Measurements from ENCODE around the gene RHOH.

DNA sequence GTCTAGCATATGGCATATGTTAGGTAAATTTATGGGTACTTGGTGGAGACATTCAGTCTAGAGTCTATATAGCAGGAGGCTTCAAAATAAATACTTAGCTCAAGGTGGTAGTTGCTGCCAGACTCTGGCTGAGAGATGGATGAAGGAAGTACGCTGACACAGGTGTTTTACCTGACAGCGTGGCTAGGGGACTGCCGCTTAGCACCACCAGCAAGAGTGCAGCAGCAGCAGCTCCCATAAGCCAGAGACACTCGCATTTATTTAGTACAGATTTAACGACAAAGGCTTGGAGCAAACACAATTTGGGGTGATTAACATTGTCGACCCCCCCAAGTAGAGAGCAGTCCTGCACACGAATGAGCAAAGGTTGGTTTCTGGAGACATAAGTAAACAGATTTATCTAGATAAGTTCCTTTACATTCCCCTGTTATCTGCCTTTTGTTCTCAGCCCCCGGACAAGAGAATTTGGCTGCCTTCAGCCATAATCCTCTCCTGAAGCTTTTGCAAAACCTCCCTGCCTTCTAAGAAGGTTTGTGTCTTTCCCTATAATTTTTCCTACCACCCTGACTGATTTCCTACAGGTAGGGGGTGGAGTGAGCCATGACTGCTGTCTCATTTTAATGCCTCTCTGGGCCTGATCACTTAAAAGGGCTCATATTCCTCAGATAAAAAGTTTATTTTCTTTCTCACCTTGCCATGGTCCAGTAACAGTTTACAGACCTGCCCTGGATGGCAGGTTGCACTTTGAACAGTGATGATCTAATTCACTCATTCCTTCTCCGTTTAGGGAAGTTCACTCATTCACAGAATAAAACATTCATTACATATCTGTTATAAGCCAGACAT, 64.6 kb downstream of the RHOH start:
- TF ChIP-seq POLR2A (IDR thresholded peaks at IDR 0.05), result no peak
- TF ChIP-seq, protein P1, sequence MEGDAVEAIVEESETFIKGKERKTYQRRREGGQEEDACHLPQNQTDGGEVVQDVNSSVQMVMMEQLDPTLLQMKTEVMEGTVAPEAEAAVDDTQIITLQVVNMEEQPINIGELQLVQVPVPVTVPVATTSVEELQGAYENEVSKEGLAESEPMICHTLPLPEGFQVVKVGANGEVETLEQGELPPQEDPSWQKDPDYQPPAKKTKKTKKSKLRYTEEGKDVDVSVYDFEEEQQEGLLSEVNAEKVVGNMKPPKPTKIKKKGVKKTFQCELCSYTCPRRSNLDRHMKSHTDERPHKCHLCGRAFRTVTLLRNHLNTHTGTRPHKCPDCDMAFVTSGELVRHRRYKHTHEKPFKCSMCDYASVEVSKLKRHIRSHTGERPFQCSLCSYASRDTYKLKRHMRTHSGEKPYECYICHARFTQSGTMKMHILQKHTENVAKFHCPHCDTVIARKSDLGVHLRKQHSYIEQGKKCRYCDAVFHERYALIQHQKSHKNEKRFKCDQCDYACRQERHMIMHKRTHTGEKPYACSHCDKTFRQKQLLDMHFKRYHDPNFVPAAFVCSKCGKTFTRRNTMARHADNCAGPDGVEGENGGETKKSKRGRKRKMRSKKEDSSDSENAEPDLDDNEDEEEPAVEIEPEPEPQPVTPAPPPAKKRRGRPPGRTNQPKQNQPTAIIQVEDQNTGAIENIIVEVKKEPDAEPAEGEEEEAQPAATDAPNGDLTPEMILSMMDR (IDR thresholded peaks at IDR 0.05 in 4 of 5, conservative IDR thresholded peaks at IDR 0.05 in 1 of 5), result no peak
